KMS-11 (cell line): ENCODE measurements around the gene PDE4D.

ENCODE experiments used
- H2AFZ ChIP-seq: fragments of 200-600 bp; sonication (generic); 2 replicates; pipeline ENCODE4 v1.6.1; 2016; ENCODE audit warnings: antibody characterized with exemption, mixed run types, low read depth
- H3K27ac ChIP-seq: fragments of 200-600 bp; sonication (generic); 2 replicates; pipeline ENCODE4 v1.6.1; 2016; ENCODE audit warnings: mild to moderate bottlenecking, mixed run types
- H3K27me3 ChIP-seq: fragments of 200-600 bp; sonication (generic); 2 replicates; pipeline ENCODE4 v1.6.1; 2017; ENCODE audit warnings: mild to moderate bottlenecking, low read depth, mixed run types, moderate library complexity; ENCODE audit not compliant: insufficient read depth
- H3K36me3 ChIP-seq: fragments of 200-600 bp; sonication (generic); 2 replicates; pipeline ENCODE4 v1.6.1; 2017; ENCODE audit warnings: mild to moderate bottlenecking, mixed run types; ENCODE audit not compliant: insufficient read depth
- H3K4me1 ChIP-seq: fragments of 200-600 bp; sonication (generic); 2 replicates; pipeline ENCODE4 v1.6.1; 2016; ENCODE audit warnings: mild to moderate bottlenecking, low read depth, mixed run types; ENCODE audit not compliant: poor library complexity, severe bottlenecking
- H3K4me2 ChIP-seq: fragments of 200-600 bp; sonication (generic); 2 replicates; pipeline ENCODE4 v1.7.0; 2016; ENCODE audit warnings: mild to moderate bottlenecking, mixed run types
- H3K4me3 ChIP-seq: fragments of 200-600 bp; sonication (generic); IDR thresholded peaks from 2 replicates; pipeline ENCODE4 v1.6.1; 2017; ENCODE audit warnings: low read depth, low read length, mixed read lengths; ENCODE audit not compliant: insufficient read depth
- H3K79me2 ChIP-seq: fragments of 200-600 bp; sonication (generic); 2 replicates; pipeline ENCODE4 v1.6.1; 2016; ENCODE audit warnings: low read depth, mixed run types; ENCODE audit not compliant: insufficient read depth
- H3K9ac ChIP-seq: fragments of 200-600 bp; sonication (generic); 2 replicates; pipeline ENCODE4 v1.6.1; 2016; ENCODE audit warnings: mild to moderate bottlenecking, mixed run types
- H4K20me1 ChIP-seq: fragments of 200-600 bp; sonication (generic); 2 replicates; pipeline ENCODE4 v1.6.1; 2016; ENCODE audit warnings: mild to moderate bottlenecking, mixed run types; ENCODE audit not compliant: insufficient read depth
- CTCF ChIP-seq: fragments of 200-600 bp; sonication (generic); conservative IDR thresholded peaks from 2 replicates; pipeline ENCODE4 v1.6.1; 2017; ENCODE audit warnings: low read depth, mild to moderate bottlenecking, antibody characterized with exemption, low read length, moderate library complexity, mixed read lengths

The PDE4D gene

GRCh38 chr5:59521476-59521875 is 372.1 kb downstream of the PDE4D start:
- Histone ChIP-seq H3K27me3 (no peaks in the 10 kb centered on the region), H3K9ac (no peak overlapping the region), H3K36me3 (no peaks in the 10 kb centered on the region), H3K79me2 (no peaks in the 10 kb centered on the region), H2AFZ (no peak overlapping the region), H3K4me2 (no peak overlapping the region), H4K20me1 (no peaks in the 10 kb centered on the region), H3K4me3 (no peak overlapping the region), H3K27ac (no peak overlapping the region), H3K4me1 (no peaks in the 10 kb centered on the region)
- no peak for TF ChIP-seq CTCF

- Histone ChIP-seq H2AFZ (no peak overlapping the region), H3K27ac (no peak overlapping the region), H3K4me1 (no peaks in the 10 kb centered on the region), H3K4me2 (no peak overlapping the region), H3K9ac (no peak overlapping the region), H4K20me1 (no peaks in the 10 kb centered on the region), H3K4me3 (no peak overlapping the region), H3K27me3 (no peaks in the 10 kb centered on the region), H3K36me3 (no peaks in the 10 kb centered on the region), H3K79me2 (no peaks in the 10 kb centered on the region)
- TF ChIP-seq CTCF, result no peak
Observed at GRCh38 chr5:59519338-59519737, 374.2 kb downstream of the PDE4D start.

GRCh38 chr5:59517926-59518585 is 375.5 kb downstream of the PDE4D start:
- Histone ChIP-seq H3K4me1 (no peaks in the 10 kb centered on the region), H3K27ac (no peak overlapping the region), H3K4me3 (no peak overlapping the region), H3K79me2 (no peaks in the 10 kb centered on the region), H3K36me3 (no peaks in the 10 kb centered on the region), H4K20me1 (no peaks in the 10 kb centered on the region), H3K27me3 (no peaks in the 10 kb centered on the region), H2AFZ (no peak overlapping the region), H3K9ac (no peak overlapping the region), H3K4me2 (no peak overlapping the region)
- no peak for TF ChIP-seq CTCF

GRCh38 chr5:59516161-59516560 is 377.4 kb downstream of the PDE4D start:
- no peak overlapping the region for H3K9ac ChIP-seq
- no peak overlapping the region for H2AFZ ChIP-seq
- TF ChIP-seq CTCF, result no peak
- no peak overlapping the region for H3K4me2 ChIP-seq
- H3K4me3 ChIP-seq, result no peak overlapping the region
- H3K79me2 ChIP-seq, result no peaks in the 10 kb centered on the region
- H3K4me1 ChIP-seq, result peaks cover 14% of the 10 kb centered on the region
- H3K27ac ChIP-seq, result no peak overlapping the region
- no peaks in the 10 kb centered on the region for H3K27me3 ChIP-seq
- H3K36me3 ChIP-seq, result no peaks in the 10 kb centered on the region
- no peaks in the 10 kb centered on the region for H4K20me1 ChIP-seq
